Neural crest cell (in vitro differentiated cells): ENCODE measurements around the gene OVOL3. TPM values are rescaled to one million over a fixed set of nuclear protein-coding genes. Genes with fewer than 3 reads are reported as not detected.
"Not testable (repeated sequence)": the region's sequence is repeated elsewhere in the genome, so short reads cannot be mapped to it uniquely, and the experiment has no call there.

Source experiments
- DNase-seq: peaks from one replicate; pipeline ENCODE4 v3.0.0; 2021; ENCODE audit warnings: low read depth, mixed read lengths, low spot score
- H3K27ac Mint-ChIP-seq: one replicate; pipeline ENCODE4 v1.8.0; 2021; ENCODE audit warnings: mild to moderate bottlenecking, mixed read lengths; ENCODE audit not compliant: unreplicated experiment
- H3K27me3 Mint-ChIP-seq: 2 replicates; pipeline ENCODE4 v1.8.0; 2021; ENCODE audit warnings: low read depth, mild to moderate bottlenecking, mixed read lengths
- H3K36me3 Mint-ChIP-seq: 2 replicates; pipeline ENCODE4 v1.8.0; 2021; ENCODE audit warnings: low read depth, mild to moderate bottlenecking, mixed read lengths
- H3K4me1 Mint-ChIP-seq: 2 replicates; pipeline ENCODE4 v1.8.0; 2021; ENCODE audit warnings: mixed read lengths
- H3K4me3 Mint-ChIP-seq: one replicate; pipeline ENCODE4 v1.8.0; 2021; ENCODE audit warnings: mild to moderate bottlenecking, mixed read lengths
- H3K9me3 Mint-ChIP-seq: 2 replicates; pipeline ENCODE4 v1.8.0; 2021; ENCODE audit warnings: mixed read lengths
- CTCF ChIP-seq: fragments of 200-600 bp; sonication (generic); conservative IDR thresholded peaks from 2 replicates; pipeline ENCODE4 v1.5.0; 2021; ENCODE audit warnings: antibody characterized with exemption, mild to moderate bottlenecking
- long read RNA-seq: library from polyadenylated mRNA; unstranded; transcript quantifications from one replicate; pipeline ENCODE4 v2.0.0, GENCODE V29; 2020
- total RNA-seq: library from RNA; stranded (reverse); gene quantifications from 2 replicates; pipeline ENCODE4 v1.2.1, GENCODE V29; 2021

Gene OVOL3
- total RNA-seq: not detected in 2 replicates
- long read RNA-seq: 0 reads

- Mint-ChIP-seq H3K4me3 (peak within 1 kb of the TSS; percentile 50), H3K27ac (no peak within 1 kb of the TSS), H3K27me3 (peaks cover 5% of the 10 kb centered on the region), H3K4me1 (peaks cover 22% of the 10 kb centered on the region), H3K9me3 (no peaks in the 10 kb centered on the region), H3K36me3 (peaks cover 10% of the 10 kb centered on the region)
- DNase-seq: no peak
- no peak for TF ChIP-seq CTCF
Measured at GRCh38 chr19:36110487-36111199, at the start of gene OVOL3. Gene OVOL3 (plus strand): TSS chr19:36111143. CDS start chr19:36111203, 60 bp downstream.

- Mint-ChIP-seq H3K4me3 (no peak overlapping the region), H3K4me1 (peaks cover 6% of the 10 kb centered on the region), H3K36me3 (peaks cover 11% of the 10 kb centered on the region), H3K27ac (no peak overlapping the region), H3K27me3 (no peaks in the 10 kb centered on the region), H3K9me3 (no peaks in the 10 kb centered on the region)
- DNase-seq: no peak
- TF ChIP-seq CTCF: no peak
Measured at GRCh38 chr19:36061367-36061766, 49.6 kb upstream of the OVOL3 start.

- peak overlapping the region; percentile 65 for H3K27ac Mint-ChIP-seq
- no peak for TF ChIP-seq CTCF
- DNase-seq: no peak
- peaks cover 21% of the 10 kb centered on the region for H3K36me3 Mint-ChIP-seq
- H3K4me1 Mint-ChIP-seq: no peaks in the 10 kb centered on the region
- no peak overlapping the region for H3K4me3 Mint-ChIP-seq
- peaks cover 2% of the 10 kb centered on the region for H3K9me3 Mint-ChIP-seq
- no peaks in the 10 kb centered on the region for H3K27me3 Mint-ChIP-seq
Measured at GRCh38 chr19:36064826-36065225, 46.1 kb upstream of the OVOL3 start.

- Mint-ChIP-seq H3K27me3 (no peaks in the 10 kb centered on the region), H3K36me3 (peaks cover 23% of the 10 kb centered on the region), H3K9me3 (peaks cover 2% of the 10 kb centered on the region), H3K4me3 (no peak overlapping the region), H3K4me1 (no peaks in the 10 kb centered on the region), H3K27ac (no peak overlapping the region)
- DNase-seq: no peak
- TF ChIP-seq CTCF: no peak
Measured at GRCh38 chr19:36067681-36068080, 43.3 kb upstream of the OVOL3 start.

GRCh38 chr19:36068810-36069499 lies 42.0 kb upstream of the OVOL3 start:
- peaks cover 28% of the 10 kb centered on the region for H3K36me3 Mint-ChIP-seq
- not testable (repeated sequence) for H3K27me3 Mint-ChIP-seq, H3K4me3 Mint-ChIP-seq, DNase-seq, H3K9me3 Mint-ChIP-seq, H3K27ac Mint-ChIP-seq, H3K4me1 Mint-ChIP-seq

GRCh38 chr19:36072081-36072480 lies 38.9 kb upstream of the OVOL3 start:
- peaks cover 27% of the 10 kb centered on the region for H3K36me3 Mint-ChIP-seq

More at GRCh38 chr19:36072081-36072480, 38.9 kb upstream of the OVOL3 start:
- no peak for DNase-seq
- no peak overlapping the region for H3K4me3 Mint-ChIP-seq
- peak overlapping the region; percentile 78 for H3K27ac Mint-ChIP-seq
- H3K9me3 Mint-ChIP-seq: peaks cover 2% of the 10 kb centered on the region
- no peaks in the 10 kb centered on the region for H3K4me1 Mint-ChIP-seq
- H3K27me3 Mint-ChIP-seq: no peaks in the 10 kb centered on the region
- no peak for TF ChIP-seq CTCF
